Heart left ventricle (tissue), 13 donors: ENCODE measurements around the gene MME.

Source experiments
- CTCF ChIP-seq, 12 donors: fragments of 200-600 bp; sonication (generic) in 4 of 12; IDR thresholded peaks; one replicate each; pipeline versions ENCODE4 v1.5.0 to v1.8.0; 2018 to 2022; ENCODE audit warnings: antibody characterized with exemption in 12 of 12, mild to moderate bottlenecking in 5 of 12
- POLR2A ChIP-seq, 2 donors: fragments of 450-650 bp; IDR thresholded peaks; one replicate each; pipeline ENCODE4 v1.6.1; 2017; ENCODE audit warnings: antibody characterized with exemption in 2 of 2, mild to moderate bottlenecking in 2 of 2, moderate library complexity in 2 of 2
- donor health status: ischemic (EF 13 %, LVEDD 7.1; RV severe dilation, severe dysfunction).
- donor health status: DM: no; HTN: yes; CAD: no.
- donor health status: DM: no; HTN: no; CAD: no.
- donor health status: ischemic (EF 25% LVEDD 6.9; RV normal size, moderate dysfunction).
- donor health status: ischemic (EF 25% LVEDD 5.7; RV mildly dilated, moderate dysfunction).
- donor health status: ischemic (EF 35%, LVEDD 5.7; RV mildly dilated, moderate dysfunction).
- donor health status: nonischemic (EF 11% LVEDD 7.7; RV severe dilation, severe dysfunction).
- donor health status: DM: yes; HTN: yes; CAD: no.
- donor health status: PGD.
- donor health status: ischemic (EF 29% LVEDD 5.4; RV normal size, mild dysfunction).
- donor health status: nonischemic (EF 23%, LVEDD 6.1; RV moderate dilation, normal function).

DNA sequence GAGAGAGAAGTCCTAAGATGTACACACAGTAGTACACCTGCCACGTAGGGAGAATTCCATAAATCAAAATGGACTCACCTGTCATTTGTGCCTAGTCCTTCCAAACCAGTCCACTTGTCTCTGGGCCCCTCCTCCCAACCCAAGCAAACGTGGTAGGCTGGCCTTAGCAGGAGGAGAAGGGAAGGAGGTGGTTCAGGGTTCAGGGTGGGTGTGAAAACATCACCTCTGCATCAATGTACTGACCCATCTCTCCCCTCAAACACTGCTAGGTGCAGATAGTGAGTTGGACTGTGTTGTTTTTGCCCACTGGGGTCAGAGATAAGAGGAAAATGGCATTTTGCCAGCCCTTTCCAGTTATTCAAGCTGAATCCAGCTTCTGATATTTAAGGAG is 99.3 kb downstream of the MME start:
- TF ChIP-seq CTCF (IDR thresholded peaks at IDR 0.05) (no peak), POLR2A (IDR thresholded peaks at IDR 0.05) (no peak)
